ENCODE results near the gene RBMS1.

RBMS1 gene

GRCh38 chr2:160366474-160366873, 127.1 kb downstream of the RBMS1 start:
- Histone ChIP-seq H2AFZ (ENCODE audit: low read depth) (no peak overlapping the region), H3K36me3 (ENCODE audit: insufficient read depth) (no peaks in the 10 kb centered on the region), H3K79me2 (ENCODE audit: insufficient read depth, low read depth) (no peaks in the 10 kb centered on the region), H3K4me2 (peak overlapping the region; percentile 60), H3K27me3 (ENCODE audit: insufficient read depth, low read depth) (no peaks in the 10 kb centered on the region), H3K27ac (peak overlapping the region; percentile 48; the same call in 1 of the 2 replicates), H4K20me1 (ENCODE audit: insufficient read depth) (no peaks in the 10 kb centered on the region), H3K4me3 (IDR thresholded peaks at IDR 0.05; ENCODE audit: insufficient read depth, low read depth, low read length) (peak overlapping the region; percentile 71), H3K9ac (no peak overlapping the region), H3K4me1 (ENCODE audit: low read depth, poor library complexity, severe bottlenecking) (peaks cover 79% of the 10 kb centered on the region)
- TF ChIP-seq, protein P1, sequence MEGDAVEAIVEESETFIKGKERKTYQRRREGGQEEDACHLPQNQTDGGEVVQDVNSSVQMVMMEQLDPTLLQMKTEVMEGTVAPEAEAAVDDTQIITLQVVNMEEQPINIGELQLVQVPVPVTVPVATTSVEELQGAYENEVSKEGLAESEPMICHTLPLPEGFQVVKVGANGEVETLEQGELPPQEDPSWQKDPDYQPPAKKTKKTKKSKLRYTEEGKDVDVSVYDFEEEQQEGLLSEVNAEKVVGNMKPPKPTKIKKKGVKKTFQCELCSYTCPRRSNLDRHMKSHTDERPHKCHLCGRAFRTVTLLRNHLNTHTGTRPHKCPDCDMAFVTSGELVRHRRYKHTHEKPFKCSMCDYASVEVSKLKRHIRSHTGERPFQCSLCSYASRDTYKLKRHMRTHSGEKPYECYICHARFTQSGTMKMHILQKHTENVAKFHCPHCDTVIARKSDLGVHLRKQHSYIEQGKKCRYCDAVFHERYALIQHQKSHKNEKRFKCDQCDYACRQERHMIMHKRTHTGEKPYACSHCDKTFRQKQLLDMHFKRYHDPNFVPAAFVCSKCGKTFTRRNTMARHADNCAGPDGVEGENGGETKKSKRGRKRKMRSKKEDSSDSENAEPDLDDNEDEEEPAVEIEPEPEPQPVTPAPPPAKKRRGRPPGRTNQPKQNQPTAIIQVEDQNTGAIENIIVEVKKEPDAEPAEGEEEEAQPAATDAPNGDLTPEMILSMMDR (conservative IDR thresholded peaks at IDR 0.05; ENCODE audit: low read depth, low read length): no peak

DNA sequence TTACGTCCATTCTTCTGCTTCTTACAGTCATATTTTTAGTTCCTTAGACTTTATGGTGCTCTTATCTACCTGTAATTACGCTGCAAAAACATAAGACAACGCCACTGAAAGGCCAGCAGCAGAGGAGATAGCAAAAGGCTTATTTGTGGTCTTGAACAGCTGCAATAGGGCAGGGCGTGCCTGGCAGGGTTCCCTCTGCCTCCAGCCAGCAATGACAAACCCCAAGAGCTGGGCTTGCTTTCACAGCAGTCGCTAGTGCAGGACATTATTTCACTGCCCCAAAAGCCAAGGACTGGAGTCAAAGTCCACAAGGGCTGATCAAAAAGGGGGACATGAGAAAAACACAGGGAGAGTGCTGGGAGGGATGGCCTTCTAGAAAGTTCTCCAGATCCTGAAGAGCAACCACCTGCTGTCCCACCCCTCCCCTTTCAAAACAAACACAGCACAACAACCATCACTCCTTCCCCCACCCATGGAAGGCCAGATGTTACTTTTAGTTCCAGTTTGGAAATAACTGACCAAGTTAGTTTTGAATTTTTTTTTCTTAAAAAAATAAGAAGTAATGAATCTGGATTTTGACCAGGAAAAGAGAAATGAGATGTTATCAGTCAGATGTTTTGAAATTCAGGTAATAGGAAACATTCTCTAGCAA, 127.8 kb downstream of the RBMS1 start:
- H3K4me2 ChIP-seq: peak overlapping the region; percentile 60

GRCh38 chr2:160364364-160364763, 129.2 kb downstream of the RBMS1 start:
- Histone ChIP-seq H3K9ac (no peak overlapping the region), H3K4me3 (IDR thresholded peaks at IDR 0.05; ENCODE audit: insufficient read depth, low read depth, low read length) (no peak overlapping the region), H3K36me3 (ENCODE audit: insufficient read depth) (no peaks in the 10 kb centered on the region), H3K79me2 (ENCODE audit: insufficient read depth, low read depth) (no peaks in the 10 kb centered on the region), H2AFZ (ENCODE audit: low read depth) (no peak overlapping the region), H3K27me3 (ENCODE audit: insufficient read depth, low read depth) (no peaks in the 10 kb centered on the region), H4K20me1 (ENCODE audit: insufficient read depth) (no peaks in the 10 kb centered on the region), H3K4me2 (no peak overlapping the region), H3K4me1 (ENCODE audit: low read depth, poor library complexity, severe bottlenecking) (peaks cover 58% of the 10 kb centered on the region), H3K27ac (no peak overlapping the region)
- TF ChIP-seq, protein P1 (conservative IDR thresholded peaks at IDR 0.05; ENCODE audit: low read depth, low read length): no peak

More for the DNA sequence above, 127.8 kb downstream of the RBMS1 start:
- no peaks in the 10 kb centered on the region for H3K79me2 ChIP-seq (ENCODE audit: insufficient read depth, low read depth)
- peak overlapping the region; percentile 48; the same call in 1 of the 2 replicates for H3K27ac ChIP-seq
- no peaks in the 10 kb centered on the region for H4K20me1 ChIP-seq (ENCODE audit: insufficient read depth)
- H3K9ac ChIP-seq: no peak overlapping the region
- no peaks in the 10 kb centered on the region for H3K36me3 ChIP-seq (ENCODE audit: insufficient read depth)
- no peak overlapping the region; the same call in 1 of the 2 replicates for H2AFZ ChIP-seq (ENCODE audit: low read depth)
- peaks cover 73% of the 10 kb centered on the region for H3K4me1 ChIP-seq (ENCODE audit: low read depth, poor library complexity, severe bottlenecking)
- no peaks in the 10 kb centered on the region for H3K27me3 ChIP-seq (ENCODE audit: insufficient read depth, low read depth)
- TF ChIP-seq, protein P1 (conservative IDR thresholded peaks at IDR 0.05; ENCODE audit: low read depth, low read length): no peak
- peak overlapping the region; percentile 71 for H3K4me3 ChIP-seq (IDR thresholded peaks at IDR 0.05; ENCODE audit: insufficient read depth, low read depth, low read length)

- Histone ChIP-seq H3K9ac (no peak overlapping the region), H3K27ac (no peak overlapping the region), H3K4me3 (IDR thresholded peaks at IDR 0.05; ENCODE audit: insufficient read depth, low read depth, low read length) (no peak overlapping the region), H3K27me3 (ENCODE audit: insufficient read depth, low read depth) (no peaks in the 10 kb centered on the region), H3K4me2 (no peak overlapping the region), H3K79me2 (ENCODE audit: insufficient read depth, low read depth) (no peaks in the 10 kb centered on the region), H3K36me3 (ENCODE audit: insufficient read depth) (no peaks in the 10 kb centered on the region), H3K4me1 (ENCODE audit: low read depth, poor library complexity, severe bottlenecking) (peaks cover 54% of the 10 kb centered on the region), H4K20me1 (ENCODE audit: insufficient read depth) (no peaks in the 10 kb centered on the region), H2AFZ (ENCODE audit: low read depth) (no peak overlapping the region)
- TF ChIP-seq, protein P1 (conservative IDR thresholded peaks at IDR 0.05; ENCODE audit: low read depth, low read length): no peak
These were observed 129.6 kb downstream of the RBMS1 start for GRCh38 chr2:160363961-160364360.
